Heart right ventricle (tissue), 16 donors: ENCODE results near the gene TRPV4. TPM values are rescaled to one million over a fixed set of nuclear protein-coding genes. Genes with fewer than 3 reads are reported as not detected.

Source experiments
- ATAC-seq, 8 donors: fragments of 200-7000 bp; cut with Tn5 transposase; one replicate each; pipeline ENCODE4 v1.9.1; 2020; ENCODE audit warnings: mild to moderate bottlenecking in 8 of 8, moderate library complexity in 8 of 8, moderate number of reproducible peaks in 1 of 8
- DNase-seq, 2 donors: peaks; one replicate each; pipeline ENCODE4 v3.0.0-alpha.2; 2020
- H3K27ac ChIP-seq, 10 donors: fragments of 200-600 bp; sonication (generic) in 2 of 10; one replicate each; pipeline versions ENCODE4 v1.5.0 to v1.8.0; 2020 to 2022; ENCODE audit warnings: mild to moderate bottlenecking in 3 of 10
- H3K27me3 ChIP-seq, 7 donors: fragments of 200-600 bp; one replicate each; pipeline ENCODE4 v1.8.0; 2021 to 2022; ENCODE audit warnings: mild to moderate bottlenecking in 2 of 7
- H3K36me3 ChIP-seq, 9 donors: fragments of 200-600 bp; sonication (generic) in 1 of 9; one replicate each; pipeline versions ENCODE4 v1.5.0 to v1.8.0; 2020 to 2022; ENCODE audit warnings: mild to moderate bottlenecking in 2 of 9
- H3K4me1 ChIP-seq, 9 donors: fragments of 200-600 bp; sonication (generic) in 1 of 9; one replicate each; pipeline versions ENCODE4 v1.5.0 to v1.8.0; 2020 to 2022; ENCODE audit warnings: mild to moderate bottlenecking in 4 of 9
- H3K4me3 ChIP-seq, 10 donors: fragments of 200-600 bp; sonication (generic) in 2 of 10; one replicate each; pipeline versions ENCODE4 v1.5.0 to v1.8.0; 2020 to 2022; ENCODE audit warnings: mild to moderate bottlenecking in 7 of 10, moderate library complexity in 2 of 10
- H3K9me3 ChIP-seq, 11 donors: fragments of 200-600 bp in 10 of 11; sonication (generic) in 2 of 11; one replicate each; pipeline versions ENCODE4 v1.5.0 to v1.8.0; 2013 to 2022; ENCODE audit warnings: mild to moderate bottlenecking in 2 of 11, control low read depth in 1 of 11, moderate library complexity in 1 of 11
- WGBS, 2 donors: extraction: QIAGEN DNeasy Blood & Tissue Kit; methylation state at CpG; one replicate each; pipeline ENCODE4 v1.1.7; 2013; ENCODE audit warnings: inconsistent platforms in 1 of 2; 5-methylcytosine and 5-hydroxymethylcytosine counted together
- intact Hi-C, 10 donors: fragments of 100-400 bp; cut with DNase I; formaldehyde crosslinking; loops; one replicate each; pipeline versions ENCODE4 v1.11.1 to v1.14.2; 2022
- polyA plus RNA-seq, 2 donors: library from polyadenylated mRNA; stranded (reverse); fragments of 200-250 nt; gene quantifications; one replicate each; pipeline ENCODE4 v1.2.3, GENCODE V29; 2013
- total RNA-seq, 10 donors: library from RNA; stranded (reverse); fragmentation: NEBNext Ultra II Directional in 3 of 10; extraction: Animal tissue kit (Norgen Biotek cat#: 25700) in 3 of 10; gene quantifications; one replicate each; pipeline versions ENCODE4 v1.2.1 to v1.2.4, GENCODE V29; 2021 to 2023
- TF ChIP-seq, protein P1 (sequence below), 9 donors: fragments of 200-600 bp; sonication (generic) in 2 of 9; IDR thresholded peaks; one replicate each; pipeline versions ENCODE4 v1.5.0 to v1.8.0; 2021 to 2022; ENCODE audit warnings: antibody characterized with exemption in 9 of 9, mild to moderate bottlenecking in 5 of 9, moderate library complexity in 1 of 9
- donor health status: Arrhythmogenic right ventricular cardiomyopathy.
- donor health status: ischemic (EF 13 %, LVEDD 7.1; RV severe dilation, severe dysfunction).
- donor health status: healthy with polysubstance abuse.
- donor health status: DM: no; HTN: yes; CAD: no.
- donor health status: DM: no; HTN: no; CAD: no.
- donor health status: ischemic (EF 25% LVEDD 6.9; RV normal size, moderate dysfunction).
- donor health status: ischemic (EF 25% LVEDD 5.7; RV mildly dilated, moderate dysfunction).
- donor health status: healthy.
- donor health status: DM: yes; HTN: yes; CAD: no.
- donor health status: Ischemic cardiomyopathy.
- donor health status: ischemic (EF 35%, LVEDD 5.7; RV mildly dilated, moderate dysfunction).
- donor health status: nonischemic (EF 11% LVEDD 7.7; RV severe dilation, severe dysfunction).
- donor health status: DM: yes; HTN: yes; CAD: no.
- donor health status: PGD.
- donor health status: ischemic (EF 29% LVEDD 5.4; RV normal size, mild dysfunction).
- donor health status: nonischemic (EF 23%, LVEDD 6.1; RV moderate dilation, normal function).

Gene TRPV4
- total and polyA plus RNA-seq, 12 donors: 0.07 to 1.0 (median 0.28) TPM; not detected in 2

DNA sequence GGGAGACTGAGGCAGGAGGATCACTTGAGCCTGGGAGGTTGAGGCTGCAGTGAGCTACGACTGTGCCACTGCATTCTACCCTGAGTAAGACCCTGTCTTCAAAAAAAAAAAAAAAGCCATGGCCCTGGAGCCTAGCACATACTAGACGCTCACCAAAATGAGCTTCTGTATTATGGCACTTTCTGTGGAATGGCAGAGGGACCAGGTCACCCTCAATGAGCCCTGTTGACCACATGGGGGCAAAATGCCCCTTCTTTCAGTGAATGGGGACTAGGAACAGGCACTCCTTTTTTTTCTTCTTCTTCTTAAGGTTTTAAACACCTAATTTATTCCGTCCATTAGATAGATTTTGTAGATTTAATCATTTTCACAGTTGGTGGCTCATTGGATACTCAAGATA, 69.1 kb downstream of the TRPV4 start:
- intact Hi-C loops: no loop called here
- Histone ChIP-seq H3K27ac (no peak overlapping the region), H3K27me3 (no peaks in the 10 kb centered on the region), H3K4me3 (no peak overlapping the region), H3K9me3 (peaks cover 0 to 10% (median 6%) of the 10 kb centered on the region in 11 donors), H3K36me3 (peaks cover 0 to 5% (median 0%) of the 10 kb centered on the region in 9 donors), H3K4me1 (peaks cover 0 to 18% (median 14%) of the 10 kb centered on the region in 9 donors)
- 91 to 93% methylated on average over 3 of the region's 3 CpGs for WGBS, 2 donors
- ATAC-seq (no peak), DNase-seq (no peak)
- TF ChIP-seq, protein P1, sequence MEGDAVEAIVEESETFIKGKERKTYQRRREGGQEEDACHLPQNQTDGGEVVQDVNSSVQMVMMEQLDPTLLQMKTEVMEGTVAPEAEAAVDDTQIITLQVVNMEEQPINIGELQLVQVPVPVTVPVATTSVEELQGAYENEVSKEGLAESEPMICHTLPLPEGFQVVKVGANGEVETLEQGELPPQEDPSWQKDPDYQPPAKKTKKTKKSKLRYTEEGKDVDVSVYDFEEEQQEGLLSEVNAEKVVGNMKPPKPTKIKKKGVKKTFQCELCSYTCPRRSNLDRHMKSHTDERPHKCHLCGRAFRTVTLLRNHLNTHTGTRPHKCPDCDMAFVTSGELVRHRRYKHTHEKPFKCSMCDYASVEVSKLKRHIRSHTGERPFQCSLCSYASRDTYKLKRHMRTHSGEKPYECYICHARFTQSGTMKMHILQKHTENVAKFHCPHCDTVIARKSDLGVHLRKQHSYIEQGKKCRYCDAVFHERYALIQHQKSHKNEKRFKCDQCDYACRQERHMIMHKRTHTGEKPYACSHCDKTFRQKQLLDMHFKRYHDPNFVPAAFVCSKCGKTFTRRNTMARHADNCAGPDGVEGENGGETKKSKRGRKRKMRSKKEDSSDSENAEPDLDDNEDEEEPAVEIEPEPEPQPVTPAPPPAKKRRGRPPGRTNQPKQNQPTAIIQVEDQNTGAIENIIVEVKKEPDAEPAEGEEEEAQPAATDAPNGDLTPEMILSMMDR (IDR thresholded peaks at IDR 0.05): no peak

DNA sequence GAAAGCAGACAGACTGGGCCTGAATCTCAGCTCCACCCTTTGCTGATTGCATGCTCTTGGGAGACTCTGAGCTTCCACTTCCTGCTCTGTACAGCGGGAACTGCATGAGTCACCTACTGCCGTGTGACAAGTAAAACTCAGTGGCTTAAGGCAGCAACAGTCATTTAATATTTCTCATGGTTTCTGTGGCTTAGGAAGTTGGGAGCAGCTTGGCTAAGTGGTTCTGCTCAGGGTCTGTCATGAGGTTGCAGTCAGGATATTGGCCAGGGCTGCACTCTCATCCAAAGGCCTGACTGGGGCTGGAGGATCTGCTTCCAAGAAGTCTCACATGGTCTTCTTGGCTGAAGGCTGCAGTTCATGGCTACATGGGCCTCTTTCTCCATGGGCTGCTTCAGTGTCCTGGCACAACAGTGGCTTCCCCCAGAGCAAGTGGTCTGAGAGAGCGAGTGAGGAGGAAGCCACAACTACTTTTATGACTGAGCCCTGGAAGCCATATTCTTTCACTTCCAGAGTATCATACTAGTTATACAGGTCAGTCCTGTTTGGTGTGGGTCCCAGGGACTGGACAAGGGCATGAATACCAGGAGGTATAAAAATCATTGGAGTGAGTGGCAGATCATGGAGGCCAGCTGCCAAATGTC, 69.9 kb downstream of the TRPV4 start:
- H3K9me3 ChIP-seq: peaks cover 0 to 10% (median 6%) of the 10 kb centered on the region in 11 donors
- DNase-seq (no peak), ATAC-seq (no peak)
- H3K4me1 ChIP-seq: peaks cover 0 to 18% (median 14%) of the 10 kb centered on the region in 9 donors
- no peak overlapping the region for H3K27ac ChIP-seq
- H3K27me3 ChIP-seq: no peaks in the 10 kb centered on the region
- H3K36me3 ChIP-seq: peaks cover 0 to 3% (median 0%) of the 10 kb centered on the region in 9 donors
- WGBS, 2 donors: 64 to 69% methylated on average over 3 of the region's 3 CpGs
- intact Hi-C loops: no loop called here
- H3K4me3 ChIP-seq: no peak overlapping the region
- TF ChIP-seq, protein P1 (IDR thresholded peaks at IDR 0.05): no peak

DNA sequence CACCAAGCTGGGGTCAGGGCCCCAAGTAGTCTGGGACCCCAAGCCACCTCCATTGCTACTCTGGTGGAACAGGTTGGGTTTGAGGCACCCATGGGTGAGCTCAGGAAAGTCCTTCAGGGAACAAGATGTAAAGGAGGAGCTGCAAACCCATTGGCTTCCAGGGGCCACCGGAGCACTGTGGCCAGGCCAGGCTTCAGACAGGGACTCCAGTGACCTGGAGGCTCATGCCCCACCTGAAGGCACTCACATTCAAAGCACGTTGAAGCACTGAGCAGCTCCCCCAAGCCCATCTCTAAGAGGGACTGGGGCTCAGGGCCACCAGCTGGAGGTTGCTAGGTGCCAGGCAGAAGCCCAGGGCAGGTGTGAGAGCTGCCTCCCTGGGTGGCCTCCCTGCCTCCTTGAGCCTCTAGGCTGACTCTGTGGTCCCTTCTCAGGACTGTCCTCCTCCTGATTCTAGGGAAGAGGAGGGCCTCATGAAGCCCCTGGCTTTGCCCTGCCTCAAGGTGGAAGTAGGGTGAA, 70.5 kb downstream of the TRPV4 start:
- Histone ChIP-seq H3K27me3 (no peaks in the 10 kb centered on the region), H3K27ac (no peak overlapping the region), H3K36me3 (no peaks in the 10 kb centered on the region), H3K9me3 (peaks cover 0 to 10% (median 6%) of the 10 kb centered on the region in 11 donors), H3K4me3 (no peak overlapping the region), H3K4me1 (peaks cover 0 to 18% (median 14%) of the 10 kb centered on the region in 9 donors)
- intact Hi-C loops: no loop called here
- TF ChIP-seq, protein P1 (IDR thresholded peaks at IDR 0.05): no peak
- no peak for ATAC-seq
- DNase-seq: no peak
- 75 to 93% methylated on average over 2 of the region's 2 CpGs for WGBS, 2 donors

DNA sequence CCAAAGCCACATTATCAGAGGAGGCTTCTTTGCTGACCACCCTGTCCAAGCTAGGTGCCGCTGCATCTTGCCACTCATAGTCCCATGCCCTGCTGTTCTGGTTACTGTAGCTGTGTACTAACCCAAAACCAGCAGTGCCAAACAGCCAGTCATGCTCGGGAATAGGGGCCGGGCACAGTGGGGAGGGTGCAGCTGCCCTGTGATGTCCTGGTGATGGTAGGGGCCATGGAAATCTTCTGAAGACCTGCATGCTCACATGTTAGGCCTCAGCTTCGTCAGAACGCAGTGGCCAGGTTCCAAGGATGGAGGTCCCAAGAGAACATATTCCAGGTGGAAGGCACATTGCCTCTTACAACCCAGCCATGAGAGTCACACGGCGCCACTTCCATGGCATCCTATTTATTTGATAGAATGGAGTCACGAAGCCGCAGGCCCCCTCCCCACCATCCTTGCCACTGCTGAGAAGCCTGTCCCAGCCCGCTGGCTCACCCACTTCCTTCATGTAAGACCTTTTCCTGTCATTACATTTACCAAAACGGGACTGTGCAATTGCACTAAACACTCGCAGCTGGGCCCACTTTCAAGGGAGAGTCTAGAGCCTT, 71.0 kb downstream of the TRPV4 start:
- ATAC-seq (no peak), DNase-seq (no peak)
- peaks cover 0 to 18% (median 14%) of the 10 kb centered on the region in 9 donors for H3K4me1 ChIP-seq
- intact Hi-C loops: no loop called here
- H3K27ac ChIP-seq: no peak overlapping the region
- H3K36me3 ChIP-seq: no peaks in the 10 kb centered on the region
- H3K27me3 ChIP-seq: no peaks in the 10 kb centered on the region
- peaks cover 0 to 12% (median 6%) of the 10 kb centered on the region in 11 donors for H3K9me3 ChIP-seq
- no peak overlapping the region for H3K4me3 ChIP-seq
- WGBS, 2 donors: 87 to 88% methylated on average over 12 of the region's 12 CpGs
- TF ChIP-seq, protein P1 (IDR thresholded peaks at IDR 0.05): no peak
